ENCODE data around the gene RAB3GAP2. TPM values are rescaled to one million over a fixed set of nuclear protein-coding genes. Genes with fewer than 3 reads are reported as not detected.
"Not testable (repeated sequence)": the region's sequence is repeated elsewhere in the genome, so short reads cannot be mapped to it uniquely, and the experiment has no call there.

The RAB3GAP2 gene
- total RNA-seq, 1 donor from 2014 or later = 39.9 TPM

DNA sequence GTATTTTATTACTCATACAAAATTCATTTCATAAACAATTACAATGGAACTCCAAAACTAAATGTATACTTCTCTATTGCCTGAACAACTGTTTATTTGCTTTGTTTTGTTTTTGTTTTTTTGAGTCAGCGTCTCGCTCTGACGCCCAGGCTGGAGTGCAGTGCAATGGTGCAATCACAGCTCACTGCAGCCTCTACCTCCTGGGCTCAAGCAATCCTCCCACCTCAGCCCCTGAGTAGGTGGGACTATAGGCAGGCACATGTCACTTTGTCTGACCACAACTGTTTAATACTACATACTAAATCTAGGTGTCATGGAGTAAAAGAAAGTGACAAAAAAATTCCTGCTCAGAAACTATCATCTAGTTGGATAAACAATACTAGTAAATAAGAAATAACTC is 49.3 kb downstream of the RAB3GAP2 start:
- peaks cover 11% of the 10 kb centered on the region for H3K36me3 Mint-ChIP-seq (ENCODE audit: unreplicated experiment)
- H3K9me3 Mint-ChIP-seq (ENCODE audit: unreplicated experiment) = no peaks in the 10 kb centered on the region
- H3K4me3 Mint-ChIP-seq (ENCODE audit: unreplicated experiment) = no peak overlapping the region
- no peak overlapping the region for H3K27ac Mint-ChIP-seq (ENCODE audit: unreplicated experiment)
- no peaks in the 10 kb centered on the region for H3K27me3 Mint-ChIP-seq (ENCODE audit: unreplicated experiment)
- peaks cover 3% of the 10 kb centered on the region for H3K4me1 Mint-ChIP-seq (ENCODE audit: unreplicated experiment)
- no peak for DNase-seq (ENCODE audit: extremely low spot score, unreplicated experiment)
- no peak for TF ChIP-seq CTCF (IDR thresholded peaks at IDR 0.05)

GRCh38 chr1:220221670-220222069 is 50.6 kb downstream of the RAB3GAP2 start:
- peaks cover 4% of the 10 kb centered on the region for H3K36me3 Mint-ChIP-seq (ENCODE audit: unreplicated experiment)
- H3K27ac Mint-ChIP-seq (ENCODE audit: unreplicated experiment) = no peak overlapping the region
- no peak for DNase-seq (ENCODE audit: extremely low spot score, unreplicated experiment)
- no peak overlapping the region for H3K4me3 Mint-ChIP-seq (ENCODE audit: unreplicated experiment)
- no peaks in the 10 kb centered on the region for H3K27me3 Mint-ChIP-seq (ENCODE audit: unreplicated experiment)
- TF ChIP-seq CTCF (IDR thresholded peaks at IDR 0.05) = no peak
- H3K9me3 Mint-ChIP-seq (ENCODE audit: unreplicated experiment) = no peaks in the 10 kb centered on the region
- peaks cover 2% of the 10 kb centered on the region for H3K4me1 Mint-ChIP-seq (ENCODE audit: unreplicated experiment)

GRCh38 chr1:220221269-220221668 is 51.0 kb downstream of the RAB3GAP2 start:
- peaks cover 3% of the 10 kb centered on the region for H3K36me3 Mint-ChIP-seq (ENCODE audit: unreplicated experiment)
- no peaks in the 10 kb centered on the region for H3K27me3 Mint-ChIP-seq (ENCODE audit: unreplicated experiment)
- peaks cover 2% of the 10 kb centered on the region for H3K4me1 Mint-ChIP-seq (ENCODE audit: unreplicated experiment)
- no peak for DNase-seq (ENCODE audit: extremely low spot score, unreplicated experiment)
- H3K4me3 Mint-ChIP-seq (ENCODE audit: unreplicated experiment) = no peak overlapping the region
- TF ChIP-seq CTCF (IDR thresholded peaks at IDR 0.05) = no peak
- no peaks in the 10 kb centered on the region for H3K9me3 Mint-ChIP-seq (ENCODE audit: unreplicated experiment)
- no peak overlapping the region for H3K27ac Mint-ChIP-seq (ENCODE audit: unreplicated experiment)

GRCh38 chr1:220220699-220221040 is 51.6 kb downstream of the RAB3GAP2 start:
- H3K4me1 Mint-ChIP-seq (ENCODE audit: unreplicated experiment); H3K27ac Mint-ChIP-seq (ENCODE audit: unreplicated experiment); DNase-seq (ENCODE audit: extremely low spot score, unreplicated experiment); H3K9me3 Mint-ChIP-seq (ENCODE audit: unreplicated experiment); H3K36me3 Mint-ChIP-seq (ENCODE audit: unreplicated experiment); H3K27me3 Mint-ChIP-seq (ENCODE audit: unreplicated experiment); H3K4me3 Mint-ChIP-seq (ENCODE audit: unreplicated experiment): not testable (repeated sequence)

DNA sequence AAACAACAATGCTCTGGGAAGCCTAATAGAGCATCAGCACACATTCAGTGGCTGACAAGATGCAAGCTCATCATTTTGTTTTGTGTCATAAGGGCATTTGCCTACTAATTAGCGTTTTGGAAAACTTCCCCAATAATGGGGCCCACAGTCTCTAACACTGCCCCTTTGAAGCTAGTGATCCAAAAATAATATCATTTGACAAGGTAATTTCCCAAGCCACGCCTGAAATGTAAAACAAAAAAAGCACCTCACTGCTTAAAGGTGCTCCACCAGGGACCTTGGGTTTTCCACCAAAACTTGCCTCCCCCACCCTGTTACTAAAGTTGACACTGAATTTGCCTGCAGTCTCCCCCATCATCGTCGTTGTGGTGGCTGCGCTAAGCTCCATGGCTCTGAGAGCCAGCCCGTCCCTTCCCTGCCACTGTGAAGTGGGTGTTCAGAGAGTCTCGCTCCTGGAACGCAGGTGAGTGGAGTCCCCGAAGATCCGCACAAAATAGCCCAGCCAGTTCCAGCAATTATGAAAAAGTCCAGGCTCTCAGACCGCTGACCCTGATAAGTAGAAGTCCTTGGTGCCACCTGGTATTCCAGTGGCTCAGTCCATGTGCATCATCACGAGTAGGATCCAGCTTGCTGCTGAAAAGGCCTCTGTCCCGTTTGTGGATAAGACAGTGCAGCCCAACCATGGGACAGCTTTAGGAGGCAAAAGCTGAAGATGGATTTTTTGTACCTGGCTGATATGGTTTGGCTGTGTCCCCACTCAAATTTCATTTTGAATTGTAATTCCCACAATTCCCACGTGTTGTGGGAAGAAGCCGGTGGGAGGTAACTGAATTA is 52.2 kb downstream of the RAB3GAP2 start:
- no peak for DNase-seq (ENCODE audit: extremely low spot score, unreplicated experiment)
- no peak overlapping the region for H3K4me3 Mint-ChIP-seq (ENCODE audit: unreplicated experiment)
- no peak overlapping the region for H3K27ac Mint-ChIP-seq (ENCODE audit: unreplicated experiment)
- H3K4me1 Mint-ChIP-seq (ENCODE audit: unreplicated experiment) = peaks cover 2% of the 10 kb centered on the region
- H3K9me3 Mint-ChIP-seq (ENCODE audit: unreplicated experiment) = no peaks in the 10 kb centered on the region
- peaks cover 3% of the 10 kb centered on the region for H3K36me3 Mint-ChIP-seq (ENCODE audit: unreplicated experiment)
- H3K27me3 Mint-ChIP-seq (ENCODE audit: unreplicated experiment) = no peaks in the 10 kb centered on the region
- TF ChIP-seq CTCF (IDR thresholded peaks at IDR 0.05) = no peak
